Endothelial cell of umbilical vein (primary cell): ENCODE measurements around the gene TMEM178B. TPM values are rescaled to one million over a fixed set of nuclear protein-coding genes. Genes with fewer than 3 reads are reported as not detected.

Experiments used
- BruUV-seq: library from RNA; stranded (reverse); fragments of 400-500 nt; replicated peaks from 2 replicates; lab custom pipeline; 2021; lab: Mats Ljungman, UMichigan
- CTCF ChIA-PET: fragments of 300-600, 350-600 bp; sonication (Branson Sonifier 250); formaldehyde crosslinking; loops from one replicate; lab custom pipeline; 2021; ENCODE audit warnings: antibody characterized with exemption, inconsistent platforms; lab: Charles Lee
- POLR2A ChIA-PET: fragments of 300-600, 350-600 bp; sonication (Branson Sonifier 250); formaldehyde crosslinking; loops from one replicate; lab custom pipeline; 2021; ENCODE audit warnings: antibody characterized with exemption, inconsistent platforms; lab: Charles Lee
- DNase-seq: peaks from one replicate; pipeline ENCODE4 v3.0.0-alpha.2; 2011; ENCODE audit warnings: low read depth, low spot score
- FAIRE-seq: peaks from 2 replicates; lab custom pipeline; 2011; peaks lifted over from hg19 to GRCh38; lab: Jason Lieb, UNC
- H2AFZ ChIP-seq: 2 replicates; pipeline ENCODE4 v1.6.0; 2012; ENCODE audit warnings: low read depth, low read length, control low read depth, inconsistent platforms
- H3K27ac ChIP-seq: 2 replicates; pipeline ENCODE4 v1.5.1; 2011; ENCODE audit warnings: low read depth, mild to moderate bottlenecking, control low read depth, low read length, moderate library complexity; ENCODE audit not compliant: insufficient read depth
- H3K27me3 ChIP-seq, 2 experiments: 2 replicates each; pipeline versions ENCODE4 v1.6.0 to v1.6.1; 2011; ENCODE audit warnings: low read length in 2 of 2, mixed read lengths in 1 of 2; ENCODE audit not compliant: control insufficient read depth in 2 of 2, insufficient read depth in 2 of 2
- H3K36me3 ChIP-seq, 2 experiments: 2 replicates in 1 of 2; 3 replicates in 1 of 2; pipeline ENCODE4 v1.5.1; 2011; ENCODE audit warnings: low read length in 2 of 2, mild to moderate bottlenecking in 1 of 2, moderate library complexity in 1 of 2; ENCODE audit not compliant: control insufficient read depth in 2 of 2, insufficient read depth in 2 of 2; ENCODE audit errors: extremely low read depth in 1 of 2
- H3K4me1 ChIP-seq: 3 replicates; pipeline ENCODE4 v1.5.1; 2011; ENCODE audit warnings: mild to moderate bottlenecking, low read length; ENCODE audit not compliant: control insufficient read depth, insufficient read depth; ENCODE audit errors: extremely low read depth
- H3K4me2 ChIP-seq: 2 replicates; pipeline ENCODE4 v1.6.1; 2011; ENCODE audit warnings: low read length, control low read depth, mixed read lengths; ENCODE audit not compliant: insufficient read depth
- H3K4me3 ChIP-seq, 3 experiments: fragments of 200-600 bp in 1 of 3; sonication (generic), shearing (Covaris generic) in 1 of 3; replicated peaks in 1 of 3; 2 replicates each; pipeline ENCODE4 v1.5.1; 2011 to 2016; ENCODE audit warnings: control low read depth in 3 of 3, low read length in 3 of 3, mild to moderate bottlenecking in 2 of 3, inconsistent platforms in 1 of 3, low read depth in 1 of 3, moderate library complexity in 1 of 3; ENCODE audit not compliant: insufficient read depth in 1 of 3
- H3K79me2 ChIP-seq: 2 replicates; pipeline ENCODE4 v1.6.0; 2012; ENCODE audit warnings: low read length, inconsistent platforms; ENCODE audit not compliant: control insufficient read depth, insufficient read depth
- H3K9ac ChIP-seq: replicated peaks from 2 replicates; pipeline ENCODE3; 2011; ENCODE audit warnings: low read length, control low read depth; ENCODE audit not compliant: insufficient read depth; ENCODE audit errors: extremely low read depth
- H3K9me1 ChIP-seq: replicated peaks from 3 replicates; pipeline ENCODE4 v1.6.0; 2011; ENCODE audit warnings: mild to moderate bottlenecking, low read length; ENCODE audit not compliant: control insufficient read depth, insufficient read depth; ENCODE audit errors: extremely low read depth
- H3K9me3 ChIP-seq: replicated peaks from 2 replicates; pipeline ENCODE4 v1.5.1; 2012; ENCODE audit warnings: low read length, inconsistent platforms; ENCODE audit not compliant: control insufficient read depth, insufficient read depth
- H4K20me1 ChIP-seq: replicated peaks from 2 replicates; pipeline ENCODE3; 2011; ENCODE audit warnings: mild to moderate bottlenecking, low read length; ENCODE audit not compliant: control insufficient read depth, insufficient read depth; ENCODE audit errors: extremely low read depth
- CTCF ChIP-seq, 2 donors: IDR thresholded peaks; 1 replicate in 1 of 2; 2 replicates in 1 of 2; pipeline ENCODE4 v1.5.1; 2011; ENCODE audit warnings: low read length in 2 of 2, mild to moderate bottlenecking in 2 of 2, moderate library complexity in 2 of 2, control low read depth in 1 of 2, inconsistent platforms in 1 of 2, low read depth in 1 of 2; ENCODE audit not compliant: insufficient read depth in 1 of 2; ENCODE audit errors: extremely low read depth in 1 of 2
- EZH2 ChIP-seq: IDR thresholded peaks from 2 replicates; pipeline ENCODE4 v1.6.1; 2012; ENCODE audit warnings: borderline replicate concordance, low read depth, mild to moderate bottlenecking, moderate library complexity, low read length, inconsistent platforms; ENCODE audit not compliant: severe bottlenecking
- FOS ChIP-seq: IDR thresholded peaks from 2 replicates; pipeline ENCODE4 v1.6.1; 2011; ENCODE audit warnings: mild to moderate bottlenecking, low read length, moderate library complexity, borderline replicate concordance; ENCODE audit not compliant: insufficient read depth
- GATA2 ChIP-seq: IDR thresholded peaks from 2 replicates; pipeline ENCODE4 v1.7.0; 2011; ENCODE audit warnings: low read depth, mild to moderate bottlenecking, moderate library complexity, mixed read lengths, low read length; ENCODE audit not compliant: insufficient read length, insufficient read depth
- JUN ChIP-seq: IDR thresholded peaks from 2 replicates; pipeline ENCODE4 v1.6.1; 2011; ENCODE audit warnings: borderline replicate concordance, low read depth; ENCODE audit not compliant: insufficient read length, insufficient read depth
- MAX ChIP-seq: IDR thresholded peaks from 2 replicates; pipeline ENCODE4 v1.6.1; 2011; ENCODE audit not compliant: insufficient read depth, insufficient read length
- MYC ChIP-seq: IDR thresholded peaks from one replicate; pipeline ENCODE4 v1.6.1; 2011; ENCODE audit warnings: mild to moderate bottlenecking, low read depth, low read length
- POLR2A ChIP-seq: IDR thresholded peaks from 2 replicates; pipeline ENCODE4 v1.6.1; 2012; ENCODE audit warnings: low read depth, mild to moderate bottlenecking, control low read depth, low read length
- POLR2AphosphoS5 ChIP-seq: IDR thresholded peaks from 2 replicates; pipeline ENCODE4 v1.6.1; 2012; ENCODE audit warnings: low read depth, mild to moderate bottlenecking, control low read depth, low read length, moderate library complexity; ENCODE audit not compliant: insufficient read depth
- dilution Hi-C: fragments of 300-500 bp; cut with MboI; formaldehyde crosslinking; loops from one replicate; pipeline ENCODE4 v1.15.0; 2019; ENCODE audit warnings: low sequenced_read_pairs; ENCODE audit not compliant: extremely low pct_ligation_motif_present
- intact Hi-C: fragments of 100-400 bp; cut with micrococcal nuclease; formaldehyde crosslinking; loops from one replicate; pipeline ENCODE4 v1.10.0; 2022
- polyA plus RNA-seq, 4 experiments: library from polyadenylated mRNA; depleted of rRNA in 3 of 4; stranded (reverse) in 3 of 4; unstranded in 1 of 4; fragments of >200 nt; gene quantifications; 2 replicates each; pipeline versions ENCODE4 v1.2.1 to v1.2.3, GENCODE V29; 2011 to 2012; ENCODE audit warnings: missing spikeins in 1 of 4
- total RNA-seq: library from RNA; stranded (reverse); gene quantifications from 2 replicates; pipeline ENCODE4 v1.2.3, GENCODE V29; 2021

The TMEM178B gene
- total and polyA plus RNA-seq, 2 donors (not counting 3 experiments of a cell fraction or from before 2014, with no cell fraction given), result not detected

- intact Hi-C loops, result no loop called here
- Histone ChIP-seq H3K27me3 (no peaks in the 10 kb centered on the region), H4K20me1 (no peaks in the 10 kb centered on the region), H3K4me1 (no peaks in the 10 kb centered on the region), H3K9me3 (no peaks in the 10 kb centered on the region), H3K9me1 (no peaks in the 10 kb centered on the region), H3K4me2 (no peak overlapping the region), H3K4me3 (no peak overlapping the region), H3K79me2 (no peaks in the 10 kb centered on the region), H3K9ac (no peak overlapping the region), H3K27ac (no peak overlapping the region), H2AFZ (no peak overlapping the region), H3K36me3 (no peaks in the 10 kb centered on the region)
- dilution Hi-C loops, result no loop called here
- ChIA-PET POLR2A (no interaction called here), CTCF (no interaction called here)
- TF ChIP-seq MYC, result no peak
- no peak for TF ChIP-seq FOS
- no peak for TF ChIP-seq POLR2AphosphoS5
- TF ChIP-seq JUN, result no peak
- TF ChIP-seq EZH2, result no peak
- TF ChIP-seq POLR2A, result no peak
- TF ChIP-seq GATA2, result no peak
- no TSS peak for BruUV-seq
- FAIRE-seq (no peak), DNase-seq (no peak)
Observed at GRCh38 chr7:141468341-141468740, 394.5 kb downstream of the TMEM178B start.

GRCh38 chr7:141475679-141476078 lies 401.8 kb downstream of the TMEM178B start:
- DNase-seq, result no peak
- no peaks in the 10 kb centered on the region for H3K36me3 ChIP-seq

More at GRCh38 chr7:141475679-141476078, 401.8 kb downstream of the TMEM178B start:
- Histone ChIP-seq H3K9me1 (no peaks in the 10 kb centered on the region), H3K27me3 (no peaks in the 10 kb centered on the region), H3K4me2 (no peak overlapping the region), H3K4me1 (no peaks in the 10 kb centered on the region), H4K20me1 (no peaks in the 10 kb centered on the region), H3K27ac (no peak overlapping the region), H3K4me3 (no peak overlapping the region), H3K9ac (no peak overlapping the region), H3K9me3 (no peaks in the 10 kb centered on the region), H3K79me2 (no peaks in the 10 kb centered on the region), H2AFZ (no peak overlapping the region)
- FAIRE-seq, result no peak
- CTCF ChIA-PET, result no interaction called here
- no TSS peak for BruUV-seq
- dilution Hi-C loops, result no loop called here
- POLR2A ChIA-PET, result no interaction called here
- intact Hi-C loops, result no loop called here
- TF ChIP-seq CTCF (IDR thresholded peaks at IDR 0.05; ENCODE audit: extremely low read depth in 1 of 2, insufficient read depth in 1 of 2, low read depth in 1 of 2, low read length in 2 of 2), result no peak
- no peak for TF ChIP-seq EZH2
- no peak for TF ChIP-seq MAX
- no peak for TF ChIP-seq FOS
- no peak for TF ChIP-seq POLR2AphosphoS5
- TF ChIP-seq MYC, result no peak
- no peak for TF ChIP-seq GATA2
- no peak for TF ChIP-seq JUN
- TF ChIP-seq POLR2A, result no peak
